Neural cell (in vitro differentiated cells): ENCODE data around the gene HIVEP2. TPM values are rescaled to one million over a fixed set of nuclear protein-coding genes. Genes with fewer than 3 reads are reported as not detected.
A peak's percentile ranks its signal among the peaks of the same experiment; 100 is the strongest.

Experiments used
- H2AFZ ChIP-seq: fragments of 200-600, 300-800 bp; sonication (generic), shearing (Covaris generic); 2 replicates; pipeline ENCODE4 v1.6.0; 2014; ENCODE audit warnings: low read depth, mild to moderate bottlenecking, antibody characterized with exemption, low read length, moderate library complexity
- H3F3A ChIP-seq: fragments of 200-600 bp; shearing (Covaris generic); 2 replicates; pipeline ENCODE4 v1.6.1; 2016; ENCODE audit warnings: mild to moderate bottlenecking, moderate library complexity, mixed read lengths, antibody characterized with exemption, low read length; ENCODE audit not compliant: insufficient read depth, poor library complexity, severe bottlenecking
- H3K27ac ChIP-seq: fragments of 200-600, 300-800 bp; sonication (generic), shearing (Covaris generic); 2 replicates; pipeline ENCODE4 v1.5.1; 2014; ENCODE audit warnings: mild to moderate bottlenecking, low read length, moderate library complexity
- H3K27me3 ChIP-seq: fragments of 300-800, 200-600 bp; sonication (generic), shearing (Covaris generic); 2 replicates; pipeline ENCODE4 v1.6.0; 2014; ENCODE audit warnings: mild to moderate bottlenecking, low read depth, low read length, moderate library complexity; ENCODE audit not compliant: insufficient read depth
- H3K36me3 ChIP-seq: fragments of 300-800, 200-600 bp; sonication (generic), shearing (Covaris generic); 2 replicates; pipeline ENCODE4 v1.5.1; 2014; ENCODE audit warnings: mild to moderate bottlenecking, antibody characterized with exemption, low read length, moderate library complexity; ENCODE audit not compliant: insufficient read depth
- H3K4me2 ChIP-seq: fragments of 300-800, 200-600 bp; sonication (generic), shearing (Covaris generic); 2 replicates; pipeline ENCODE4 v1.6.0; 2014; ENCODE audit warnings: mild to moderate bottlenecking, low read length
- H3K4me3 ChIP-seq: fragments of 300-800, 200-600 bp; sonication (generic), shearing (Covaris generic); 2 replicates; pipeline ENCODE4 v1.5.1; 2014; ENCODE audit warnings: mild to moderate bottlenecking, low read length, moderate library complexity
- H3K79me2 ChIP-seq: fragments of 200-600 bp; shearing (Covaris generic); replicated peaks from 2 replicates; pipeline ENCODE4 v1.6.0; 2014; ENCODE audit warnings: mild to moderate bottlenecking, low read length, moderate library complexity; ENCODE audit not compliant: insufficient read depth
- H3K9ac ChIP-seq: fragments of 300-800, 200-600 bp; sonication (generic), shearing (Covaris generic); 2 replicates; pipeline ENCODE4 v1.6.1; 2016; ENCODE audit warnings: mild to moderate bottlenecking, low read length, mixed read lengths
- H3K9me2 ChIP-seq: fragments of 200-600 bp; shearing (Covaris generic); 2 replicates; pipeline ENCODE4 v1.6.1; 2016; ENCODE audit warnings: mild to moderate bottlenecking, low read length, mixed read lengths; ENCODE audit not compliant: insufficient read depth
- H3K9me3 ChIP-seq: fragments of 200-600, 300-800 bp; sonication (generic), shearing (Covaris generic); 2 replicates; pipeline ENCODE4 v1.6.1; 2016; ENCODE audit warnings: mild to moderate bottlenecking, mixed run types, low read length, moderate library complexity, mixed read lengths
- H4K20me1 ChIP-seq: fragments of 200-600 bp; shearing (Covaris generic); 2 replicates; pipeline ENCODE4 v1.6.1; 2016; ENCODE audit warnings: mild to moderate bottlenecking, mixed run types; ENCODE audit not compliant: insufficient read depth
- EP300 ChIP-seq: fragments of 450-650 bp; conservative IDR thresholded peaks from 2 replicates; pipeline ENCODE4 v1.6.1; 2014; ENCODE audit warnings: antibody characterized with exemption, mild to moderate bottlenecking, moderate library complexity; ENCODE audit not compliant: poor library complexity, severe bottlenecking
- EZH2 ChIP-seq: fragments of 200-600, 300-800 bp; shearing (Covaris generic), sonication (generic); IDR thresholded peaks from 2 replicates; pipeline ENCODE4 v1.6.1; 2014; ENCODE audit warnings: antibody characterized with exemption, low read length, borderline replicate concordance, mild to moderate bottlenecking; ENCODE audit not compliant: insufficient read depth, poor library complexity, severe bottlenecking
- MXI1 ChIP-seq: fragments of 450-650 bp; conservative IDR thresholded peaks from 2 replicates; pipeline ENCODE4 v1.6.1; 2014; ENCODE audit warnings: antibody characterized with exemption, mild to moderate bottlenecking; ENCODE audit not compliant: poor library complexity, severe bottlenecking
- POLR2AphosphoS5 ChIP-seq: IDR thresholded peaks from 2 replicates; pipeline ENCODE4 v1.6.1; 2012
- RAD21 ChIP-seq: fragments of 450-650 bp; conservative IDR thresholded peaks from 2 replicates; pipeline ENCODE4 v1.6.1; 2014; ENCODE audit warnings: antibody characterized with exemption, mild to moderate bottlenecking, moderate library complexity
- SMC3 ChIP-seq: fragments of 450-650 bp; conservative IDR thresholded peaks from 2 replicates; pipeline ENCODE4 v1.6.1; 2014; ENCODE audit warnings: antibody characterized with exemption, mild to moderate bottlenecking, moderate library complexity; ENCODE audit not compliant: poor library complexity
- TAF1 ChIP-seq: IDR thresholded peaks from 2 replicates; pipeline ENCODE4 v1.6.1; 2012; ENCODE audit warnings: low read depth
- polyA plus RNA-seq: library from polyadenylated mRNA; depleted of rRNA; stranded (reverse); fragments of >200 nt; gene quantifications from 2 replicates; pipeline ENCODE4 v1.2.3, GENCODE V29; 2014
- TF ChIP-seq, protein P1 (sequence below): fragments of 450-650 bp; IDR thresholded peaks from 2 replicates; pipeline ENCODE4 v1.5.1; 2014; ENCODE audit warnings: antibody characterized with exemption, mild to moderate bottlenecking, moderate library complexity; ENCODE audit not compliant: poor library complexity, severe bottlenecking
- TF ChIP-seq, protein P2 (sequence below): IDR thresholded peaks from 2 replicates; pipeline ENCODE4 v1.6.1; 2012; ENCODE audit warnings: borderline replicate concordance

Gene HIVEP2
- polyA plus RNA-seq, 1 donor from 2014 or later = 6.0 TPM

DNA sequence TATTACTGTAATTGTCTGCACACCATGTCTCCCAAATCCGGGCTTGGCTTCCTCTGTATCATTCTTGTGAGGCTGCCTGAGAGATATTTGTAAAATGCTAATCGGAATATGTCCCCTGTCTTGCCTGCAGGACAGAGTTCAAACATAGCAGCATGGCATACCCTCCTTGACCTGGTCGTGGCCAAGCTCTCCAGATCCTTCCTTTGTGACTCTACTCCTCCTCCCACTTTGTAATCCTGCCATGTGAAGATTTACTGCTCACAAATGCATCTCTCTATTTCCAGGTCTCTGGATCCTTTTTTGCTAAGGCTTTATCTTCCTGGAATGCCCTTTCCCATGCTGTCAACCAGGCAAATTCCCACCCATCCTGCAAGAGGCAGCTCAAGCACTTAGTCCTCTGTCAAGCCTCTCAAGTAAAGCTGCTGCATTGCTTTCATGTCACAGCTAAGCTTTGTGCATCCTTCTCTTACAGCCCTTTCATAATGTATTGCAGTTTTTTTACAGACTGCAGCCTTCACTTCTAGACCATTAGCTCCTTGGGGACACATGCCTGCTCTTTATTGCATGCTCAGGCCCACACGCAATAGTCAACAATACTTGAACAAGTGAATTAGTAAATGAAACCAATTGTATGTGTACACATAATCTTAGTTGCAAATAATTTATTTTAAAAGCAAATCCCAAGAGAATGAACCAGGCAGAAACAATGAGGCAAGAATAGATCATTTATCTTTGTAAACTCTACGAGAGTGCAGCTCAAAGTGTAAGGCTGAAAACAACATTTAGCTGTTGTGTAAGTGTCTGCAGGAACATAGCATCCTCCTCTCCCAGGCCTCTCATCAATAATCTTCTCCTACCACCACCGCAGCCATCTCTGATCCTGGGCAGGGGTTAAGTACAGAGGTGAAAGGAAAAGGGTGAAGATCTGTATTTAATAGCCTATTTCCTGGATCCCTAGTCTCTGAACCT lies 45.8 kb downstream of the HIVEP2 start:
- Histone ChIP-seq H3K9me3 (no peaks in the 10 kb centered on the region), H2AFZ (peak overlapping the region; percentile 35), H4K20me1 (no peaks in the 10 kb centered on the region), H3K4me3 (peak overlapping the region; percentile 23), H3K4me2 (peak overlapping the region; percentile 41), H3F3A (no peaks in the 10 kb centered on the region), H3K27me3 (no peaks in the 10 kb centered on the region), H3K36me3 (no peaks in the 10 kb centered on the region), H3K9me2 (no peaks in the 10 kb centered on the region), H3K79me2 (peaks cover 7% of the 10 kb centered on the region), H3K9ac (peak overlapping the region; percentile 48), H3K27ac (peak overlapping the region; percentile 81)
- TF ChIP-seq MXI1 (no peak), TAF1 (no peak), RAD21 (no peak), POLR2AphosphoS5 (peak; percentile 71), SMC3 (no peak), EP300 (peak; percentile 84), EZH2 (no peak)
- TF ChIP-seq, protein P1, sequence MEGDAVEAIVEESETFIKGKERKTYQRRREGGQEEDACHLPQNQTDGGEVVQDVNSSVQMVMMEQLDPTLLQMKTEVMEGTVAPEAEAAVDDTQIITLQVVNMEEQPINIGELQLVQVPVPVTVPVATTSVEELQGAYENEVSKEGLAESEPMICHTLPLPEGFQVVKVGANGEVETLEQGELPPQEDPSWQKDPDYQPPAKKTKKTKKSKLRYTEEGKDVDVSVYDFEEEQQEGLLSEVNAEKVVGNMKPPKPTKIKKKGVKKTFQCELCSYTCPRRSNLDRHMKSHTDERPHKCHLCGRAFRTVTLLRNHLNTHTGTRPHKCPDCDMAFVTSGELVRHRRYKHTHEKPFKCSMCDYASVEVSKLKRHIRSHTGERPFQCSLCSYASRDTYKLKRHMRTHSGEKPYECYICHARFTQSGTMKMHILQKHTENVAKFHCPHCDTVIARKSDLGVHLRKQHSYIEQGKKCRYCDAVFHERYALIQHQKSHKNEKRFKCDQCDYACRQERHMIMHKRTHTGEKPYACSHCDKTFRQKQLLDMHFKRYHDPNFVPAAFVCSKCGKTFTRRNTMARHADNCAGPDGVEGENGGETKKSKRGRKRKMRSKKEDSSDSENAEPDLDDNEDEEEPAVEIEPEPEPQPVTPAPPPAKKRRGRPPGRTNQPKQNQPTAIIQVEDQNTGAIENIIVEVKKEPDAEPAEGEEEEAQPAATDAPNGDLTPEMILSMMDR = no peak
- TF ChIP-seq, protein P2, sequence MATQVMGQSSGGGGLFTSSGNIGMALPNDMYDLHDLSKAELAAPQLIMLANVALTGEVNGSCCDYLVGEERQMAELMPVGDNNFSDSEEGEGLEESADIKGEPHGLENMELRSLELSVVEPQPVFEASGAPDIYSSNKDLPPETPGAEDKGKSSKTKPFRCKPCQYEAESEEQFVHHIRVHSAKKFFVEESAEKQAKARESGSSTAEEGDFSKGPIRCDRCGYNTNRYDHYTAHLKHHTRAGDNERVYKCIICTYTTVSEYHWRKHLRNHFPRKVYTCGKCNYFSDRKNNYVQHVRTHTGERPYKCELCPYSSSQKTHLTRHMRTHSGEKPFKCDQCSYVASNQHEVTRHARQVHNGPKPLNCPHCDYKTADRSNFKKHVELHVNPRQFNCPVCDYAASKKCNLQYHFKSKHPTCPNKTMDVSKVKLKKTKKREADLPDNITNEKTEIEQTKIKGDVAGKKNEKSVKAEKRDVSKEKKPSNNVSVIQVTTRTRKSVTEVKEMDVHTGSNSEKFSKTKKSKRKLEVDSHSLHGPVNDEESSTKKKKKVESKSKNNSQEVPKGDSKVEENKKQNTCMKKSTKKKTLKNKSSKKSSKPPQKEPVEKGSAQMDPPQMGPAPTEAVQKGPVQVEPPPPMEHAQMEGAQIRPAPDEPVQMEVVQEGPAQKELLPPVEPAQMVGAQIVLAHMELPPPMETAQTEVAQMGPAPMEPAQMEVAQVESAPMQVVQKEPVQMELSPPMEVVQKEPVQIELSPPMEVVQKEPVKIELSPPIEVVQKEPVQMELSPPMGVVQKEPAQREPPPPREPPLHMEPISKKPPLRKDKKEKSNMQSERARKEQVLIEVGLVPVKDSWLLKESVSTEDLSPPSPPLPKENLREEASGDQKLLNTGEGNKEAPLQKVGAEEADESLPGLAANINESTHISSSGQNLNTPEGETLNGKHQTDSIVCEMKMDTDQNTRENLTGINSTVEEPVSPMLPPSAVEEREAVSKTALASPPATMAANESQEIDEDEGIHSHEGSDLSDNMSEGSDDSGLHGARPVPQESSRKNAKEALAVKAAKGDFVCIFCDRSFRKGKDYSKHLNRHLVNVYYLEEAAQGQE = peak; percentile 100

GRCh38 chr6:142897659-142898058 lies 47.3 kb downstream of the HIVEP2 start:
- no peaks in the 10 kb centered on the region for H4K20me1 ChIP-seq
- no peaks in the 10 kb centered on the region for H3K36me3 ChIP-seq
- no peaks in the 10 kb centered on the region for H3K79me2 ChIP-seq
- H3K27me3 ChIP-seq = no peaks in the 10 kb centered on the region
- no peak overlapping the region for H2AFZ ChIP-seq
- no peak overlapping the region for H3K9ac ChIP-seq
- no peaks in the 10 kb centered on the region for H3K9me3 ChIP-seq
- no peak overlapping the region for H3K27ac ChIP-seq
- H3K4me3 ChIP-seq = no peak overlapping the region
- no peak overlapping the region for H3K4me2 ChIP-seq
- H3K9me2 ChIP-seq = no peaks in the 10 kb centered on the region
- TF ChIP-seq, protein P1 = no peak
- TF ChIP-seq EZH2 = no peak
- no peak for TF ChIP-seq RAD21
- no peaks in the 10 kb centered on the region for H3F3A ChIP-seq
